Stimulated activated CD4-positive, alpha-beta T cell treated with anti-CD3 and anti-CD28 coated beads, Interleukin-12 subunit alpha, Interleukin-12 subunit beta, amount 100 ng/mL, for 24 hours (primary cell): ENCODE measurements around the gene PLA1A.
"Not testable (repeated sequence)": the region's sequence is repeated elsewhere in the genome, so short reads cannot be mapped to it uniquely, and the experiment has no call there.

ENCODE experiments used
- DNase-seq, 2 experiments: peaks; one replicate each; pipeline ENCODE4 v3.0.0-alpha.2; 2020; ENCODE audit warnings: low read depth in 2 of 2

The PLA1A gene

GRCh38 chr3:119579366-119580066 is 18.2 kb upstream of the PLA1A start, which contains the start of gene ADPRH:
Gene ADPRH, plus strand, starts transcription at chr3:119579492. Its CDS starts 2,678 bp downstream, at chr3:119582170.
- DNase-seq: peak in 1 of 2 experiments; percentile 51

- DNase-seq: no peak
These were observed 17.5 kb upstream of the PLA1A start for GRCh38 chr3:119580067-119580760.

- peak in 1 of 2 experiments; percentile 20 for DNase-seq
These were observed 15.5 kb upstream of the PLA1A start for GRCh38 chr3:119582178-119582577.

- DNase-seq: no peak
These were observed 12.5 kb upstream of the PLA1A start for GRCh38 chr3:119585208-119585607.

GRCh38 chr3:119585856-119586570 is 11.7 kb upstream of the PLA1A start:
- DNase-seq: no peak

GRCh38 chr3:119586733-119587172 is 10.9 kb upstream of the PLA1A start:
- no peak for DNase-seq

- DNase-seq: peak in 1 of 2 experiments; percentile 22
These were observed 9.6 kb upstream of the PLA1A start for GRCh38 chr3:119588112-119588511.

- no peak for DNase-seq
These were observed 8.4 kb upstream of the PLA1A start for GRCh38 chr3:119589102-119589773.

- DNase-seq: no peak
These were observed 7.0 kb upstream of the PLA1A start for GRCh38 chr3:119590706-119591105.

GRCh38 chr3:119592861-119593260 is 4.8 kb upstream of the PLA1A start:
- DNase-seq: no peak

- no peak for DNase-seq
These were observed 3.6 kb upstream of the PLA1A start for GRCh38 chr3:119594066-119594465.

GRCh38 chr3:119594929-119595328 is 2.8 kb upstream of the PLA1A start:
- DNase-seq: not testable (repeated sequence)

GRCh38 chr3:119595639-119596334 is 1.9 kb upstream of the PLA1A start:
- no peak for DNase-seq

- DNase-seq: no peak
These were observed 1.3 kb upstream of the PLA1A start for GRCh38 chr3:119596398-119596797.

- no peak for DNase-seq
These were observed 869 bp downstream of the PLA1A start for GRCh38 chr3:119598410-119599098.

- DNase-seq: no peak
These were observed 2.0 kb downstream of the PLA1A start for GRCh38 chr3:119599558-119600174.

- DNase-seq: peak in 1 of 2 experiments; percentile 6
These were observed 3.0 kb downstream of the PLA1A start for GRCh38 chr3:119600732-119601131.

- no peak for DNase-seq
These were observed 3.5 kb downstream of the PLA1A start for GRCh38 chr3:119601154-119601553.

- DNase-seq: no peak
These were observed 5.0 kb downstream of the PLA1A start for GRCh38 chr3:119602676-119603075.

- DNase-seq: no peak
These were observed 7.2 kb downstream of the PLA1A start for GRCh38 chr3:119604878-119605277.
